K562 (cell line): ENCODE data around the gene GPRIN2. TPM values are rescaled to one million over a fixed set of nuclear protein-coding genes. Genes with fewer than 3 reads are reported as not detected.

Experiments
- ATAC-seq: fragments of 200-7000 bp; cut with Tn5 transposase; 3 replicates; pipeline ENCODE4 v1.9.1; 2020; ENCODE audit warnings: moderate library complexity
- BruUV-seq: library from RNA; stranded (reverse); fragments of 400-500 nt; replicated peaks from 2 replicates; lab custom pipeline; 2021; lab: Mats Ljungman, UMichigan
- CTCF ChIA-PET: fragments of 300-600 bp; formaldehyde crosslinking; extraction: SDS; loops from one replicate; lab custom pipeline; 2021; ENCODE audit warnings: low intra/inter-chr PET ratio; lab: Yijun Ruan, JAX
- POLR2A ChIA-PET: fragments of 300-600, 350-650 bp; sonication (Branson Sonifier 250); formaldehyde crosslinking; extraction: SDS; loops from one replicate; lab custom pipeline; 2021; ENCODE audit warnings: antibody characterized with exemption, inconsistent platforms; lab: Yijun Ruan, JAX
- DNase-seq, 4 experiments: peaks; one replicate each; pipeline versions ENCODE4 v3.0.0 to v3.0.0-alpha.2; 2011 to 2018; ENCODE audit warnings: low spot score in 3 of 4, mixed read lengths in 3 of 4; ENCODE audit errors: extremely low read depth in 1 of 4
- FAIRE-seq: peaks from 2 replicates; lab custom pipeline; 2011; peaks lifted over from hg19 to GRCh38; lab: Jason Lieb, UNC
- H2AFZ ChIP-seq: 2 replicates; pipeline ENCODE4 v1.6.0; 2011; ENCODE audit warnings: low read depth, low read length, control low read depth, inconsistent platforms
- H3K27ac ChIP-seq: fragments of 200-600 bp; 3 replicates; pipeline ENCODE4 v1.8.0; 2011; ENCODE audit warnings: low read depth, mild to moderate bottlenecking, control low read depth, inconsistent platforms, low read length, moderate library complexity, mixed read lengths; ENCODE audit errors: extremely low read depth
- H3K27me3 ChIP-seq, 2 experiments: fragments of 300-600 bp in 1 of 2; 2 replicates in 1 of 2; 3 replicates in 1 of 2; pipeline versions ENCODE4 v1.6.0 to v1.8.0; 2011; ENCODE audit warnings: inconsistent platforms in 2 of 2, low read length in 2 of 2, mild to moderate bottlenecking in 1 of 2, mixed read lengths in 1 of 2, moderate library complexity in 1 of 2; ENCODE audit not compliant: control insufficient read depth in 2 of 2, insufficient read depth in 2 of 2
- H3K36me3 ChIP-seq: fragments of 300-600 bp; 3 replicates; pipeline ENCODE4 v1.8.0; 2011; ENCODE audit warnings: mild to moderate bottlenecking, low read length, inconsistent platforms; ENCODE audit not compliant: control insufficient read depth, insufficient read depth
- H3K4me1 ChIP-seq, 2 experiments: fragments of 200-600 bp in 1 of 2; replicated peaks in 1 of 2; 2 replicates in 1 of 2; 3 replicates in 1 of 2; pipeline versions ENCODE4 v1.5.1 to v1.8.0; 2011; ENCODE audit warnings: inconsistent platforms in 2 of 2, low read length in 2 of 2, mild to moderate bottlenecking in 1 of 2, mixed read lengths in 1 of 2, moderate library complexity in 1 of 2; ENCODE audit not compliant: control insufficient read depth in 2 of 2, insufficient read depth in 2 of 2
- H3K4me2 ChIP-seq: 2 replicates; pipeline ENCODE4 v1.6.1; 2011; ENCODE audit warnings: low read length, control low read depth, inconsistent platforms, mixed read lengths; ENCODE audit not compliant: insufficient read depth
- H3K4me3 ChIP-seq: fragments of 200-600 bp; sonication (generic), shearing (Covaris generic); 2 replicates; pipeline ENCODE4 v1.5.1; 2016; ENCODE audit warnings: control low read depth, inconsistent platforms
- H3K79me2 ChIP-seq: fragments of 200-600 bp; 3 replicates; pipeline ENCODE4 v1.8.0; 2011; ENCODE audit warnings: low read length, inconsistent platforms; ENCODE audit not compliant: control insufficient read depth, insufficient read depth
- H3K9ac ChIP-seq, 2 experiments: 2 replicates each; pipeline versions ENCODE4 v1.6.0 to v1.6.1; 2011; ENCODE audit warnings: low read depth in 2 of 2, low read length in 2 of 2, control low read depth in 1 of 2, inconsistent platforms in 1 of 2, mild to moderate bottlenecking in 1 of 2, mixed read lengths in 1 of 2; ENCODE audit not compliant: insufficient read depth in 1 of 2
- H3K9me1 ChIP-seq: one replicate; pipeline ENCODE4 v1.6.0; 2011; ENCODE audit warnings: inconsistent platforms, mild to moderate bottlenecking, low read length, moderate library complexity; ENCODE audit not compliant: control insufficient read depth, insufficient read depth
- H3K9me3 ChIP-seq: replicated peaks from 2 replicates; pipeline ENCODE4 v1.5.1; 2011; ENCODE audit warnings: low read depth, low read length, inconsistent platforms; ENCODE audit not compliant: control insufficient read depth, insufficient read depth
- H4K20me1 ChIP-seq: replicated peaks from 2 replicates; pipeline ENCODE4 v1.6.1; 2011; ENCODE audit warnings: low read length, inconsistent platforms, mixed read lengths; ENCODE audit not compliant: control insufficient read depth, insufficient read depth
- CTBP1 ChIP-seq: fragments of 450-650 bp; IDR thresholded peaks from 2 replicates; pipeline ENCODE4 v1.6.1; 2016; ENCODE audit warnings: borderline replicate concordance
- MCM3 ChIP-seq: fragments of 450-650 bp; IDR thresholded peaks from 2 replicates; pipeline ENCODE4 v1.6.1; 2016
- MCM7 ChIP-seq, 2 experiments: fragments of 450-650 bp; IDR thresholded peaks; 2 replicates each; pipeline ENCODE4 v1.6.1; 2016 to 2018
- NCOA2 ChIP-seq, 2 experiments: fragments of 450-650 bp; IDR thresholded peaks; 2 replicates each; pipeline ENCODE4 v1.6.1; 2018; ENCODE audit warnings: mild to moderate bottlenecking in 2 of 2, moderate library complexity in 1 of 2; ENCODE audit not compliant: partially characterized antibody in 2 of 2
- NFE2 ChIP-seq: IDR thresholded peaks from 2 replicates; pipeline ENCODE4 v1.6.1; 2014; ENCODE audit warnings: antibody characterized with exemption, low read depth
- NFYB ChIP-seq: IDR thresholded peaks from 2 replicates; pipeline ENCODE4 v1.6.1; 2011; ENCODE audit warnings: mild to moderate bottlenecking, moderate library complexity; ENCODE audit not compliant: insufficient read length; ENCODE audit errors: extremely low read depth
- RAD21 ChIP-seq, 2 experiments: fragments of 250-450 bp in 1 of 2; fragments of 450-650 bp in 1 of 2; sonication (Bioruptor Pico) in 1 of 2; formaldehyde crosslinking in 1 of 2; IDR thresholded peaks in 1 of 2; conservative IDR thresholded peaks in 1 of 2; 2 replicates each; pipeline versions ENCODE4 v1.4.0 to v1.8.0; 2020 to 2022; ENCODE audit warnings: mild to moderate bottlenecking in 2 of 2, moderate library complexity in 1 of 2
- SIRT6 ChIP-seq: IDR thresholded peaks from one replicate; pipeline ENCODE4 v1.6.1; 2012; ENCODE audit warnings: low read depth, mild to moderate bottlenecking, control low read depth, inconsistent platforms, low read length, moderate library complexity
- SRSF3 ChIP-seq: fragments of 200-400 bp; formaldehyde crosslinking; IDR thresholded peaks from 2 replicates; pipeline ENCODE4 v1.6.1; 2016; ENCODE audit warnings: mild to moderate bottlenecking, low read length, moderate library complexity; ENCODE audit not compliant: insufficient read depth
- TEAD2 ChIP-seq: fragments of 450-650 bp; IDR thresholded peaks from 2 replicates; pipeline ENCODE4 v1.6.1; 2016; ENCODE audit warnings: missing genetic modification characterization, control low read depth, missing compliant biosample characterization
- ZBED1 ChIP-seq: IDR thresholded peaks from 2 replicates; pipeline ENCODE4 v1.6.1; 2014
- ZNF121 ChIP-seq: sonication (generic); formaldehyde crosslinking; conservative IDR thresholded peaks from 2 replicates; pipeline ENCODE4 v1.8.0; 2022; ENCODE audit warnings: missing genetic modification reagents
- ZNF311 ChIP-seq: fragments of 250-450 bp; sonication (Bioruptor Pico); IDR thresholded peaks from 2 replicates; pipeline ENCODE4 v1.4.0; 2020; ENCODE audit warnings: mild to moderate bottlenecking, moderate library complexity
- WGBS: fragments of 100-300 bp; shearing (Covaris generic); methylation state at CpG from one replicate; pipeline ENCODE4 v1.1.6; 2016; ENCODE audit warnings: low coverage, mixed read lengths; ENCODE audit not compliant: insufficient coverage; ENCODE audit errors: missing lambda C conversion rate; 5-methylcytosine and 5-hydroxymethylcytosine counted together
- in situ Hi-C: fragments of 300-500 bp; cut with MboI; formaldehyde crosslinking; loops from 4 replicates; pipeline ENCODE4 v1.15.0; 2018; ENCODE audit warnings: inconsistent platforms, mixed read lengths
- intact Hi-C: fragments of 100-400 bp; cut with micrococcal nuclease; formaldehyde crosslinking; loops from 2 replicates; pipeline ENCODE4 v1.14.2; 2022
- polyA plus RNA-seq, 8 experiments: library from polyadenylated mRNA; depleted of rRNA in 4 of 8; stranded (reverse) in 5 of 8; unstranded in 3 of 8; fragments of >200 nt; fragmentation: Nextera tagmentation in 2 of 8; fragmentation: Illumina TruSeq in 1 of 8; extraction: Ambion mirVana in 2 of 8; extraction: Trizol in 1 of 8; gene quantifications; 2 replicates each; pipeline versions ENCODE4 v1.2.1 to v1.2.3, GENCODE V29; 2011 to 2014; ENCODE audit warnings: inconsistent platforms in 1 of 8, missing spikeins in 1 of 8
- total RNA-seq, 7 experiments: library from RNA; depleted of rRNA in 6 of 7; stranded (reverse); fragments of >200 nt in 6 of 7; fragmentation: Illumina TruSeq in 2 of 7; extraction: Trizol in 2 of 7; gene quantifications; 2 replicates each; pipeline versions ENCODE4 v1.2.1 to v1.2.3, GENCODE V29; 2011 to 2021; ENCODE audit warnings: low replicate concordance in 1 of 7
- TF ChIP-seq, protein P1 (sequence below): fragments of 250-450 bp; sonication (Bioruptor Pico); IDR thresholded peaks from 2 replicates; pipeline ENCODE4 v1.8.0; 2022; ENCODE audit warnings: inconsistent platforms, mild to moderate bottlenecking, moderate library complexity, borderline replicate concordance
- TF ChIP-seq, protein P2 (sequence below): IDR thresholded peaks from 2 replicates; pipeline ENCODE4 v1.6.1; 2011; ENCODE audit not compliant: insufficient read length; ENCODE audit errors: extremely low read depth
- TF ChIP-seq, protein P3 (sequence below): fragments of 450-650 bp; formaldehyde crosslinking; IDR thresholded peaks from 2 replicates; pipeline ENCODE4 v1.4.0; 2022; ENCODE audit warnings: mild to moderate bottlenecking, moderate library complexity
- TF ChIP-seq, protein P4 (sequence below): fragments of 250-450 bp; sonication (Bioruptor Pico); IDR thresholded peaks from 2 replicates; pipeline ENCODE4 v1.8.0; 2022; ENCODE audit warnings: inconsistent platforms

GPRIN2 gene
- total and polyA plus RNA-seq, 9 of the 15 experiments (the other 6 are each of a cell fraction or from before 2014, with no cell fraction given), result not detected

DNA sequence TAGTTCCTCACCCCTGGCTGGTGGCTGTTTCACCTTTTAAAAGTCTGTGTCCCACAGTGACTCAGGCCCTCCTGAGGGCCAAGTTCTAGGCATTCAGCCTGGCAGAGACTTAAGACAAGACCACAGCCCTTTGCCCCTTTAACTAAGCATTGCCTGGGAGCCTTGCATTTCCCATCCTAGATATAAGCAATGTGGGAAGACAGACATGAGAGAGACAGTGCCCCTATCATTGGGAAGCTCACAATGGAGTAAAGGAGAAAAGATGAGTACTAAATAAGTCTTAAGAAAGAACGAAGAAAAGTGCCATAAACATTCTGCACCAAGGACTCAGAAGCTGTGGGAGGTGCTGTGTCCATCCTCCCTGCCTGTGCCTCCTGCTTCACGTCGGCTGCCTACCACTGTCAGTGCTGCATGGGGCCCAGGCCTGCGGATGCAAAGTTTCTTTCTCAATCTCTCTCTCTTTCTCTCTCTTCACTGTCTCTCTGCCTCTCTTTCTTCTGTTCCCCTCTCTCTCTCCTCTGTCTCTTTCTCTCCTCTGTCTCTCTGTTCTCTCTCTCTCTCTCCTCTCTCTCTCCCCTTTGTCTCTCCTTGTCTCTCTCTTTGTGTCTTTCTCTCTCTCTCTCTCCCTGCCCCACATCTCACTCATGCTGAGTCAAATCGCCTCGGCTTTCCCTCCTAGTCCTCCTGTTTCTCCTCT, 21.5 kb downstream of the GPRIN2 start:
- ATAC-seq (peak; percentile 57; the same call in 2 of the 3 replicates), DNase-seq (no peak), FAIRE-seq (no peak)
- no peak overlapping the region for H3K27ac ChIP-seq
- peaks cover 44 to 48% of the 10 kb centered on the region in 2 experiments for H3K27me3 ChIP-seq
- no peaks in the 10 kb centered on the region for H3K9me1 ChIP-seq
- H3K9ac ChIP-seq, result no peak overlapping the region
- no peak overlapping the region for H3K4me2 ChIP-seq
- no TSS peak for BruUV-seq
- no peaks in the 10 kb centered on the region for H3K9me3 ChIP-seq
- H3K4me3 ChIP-seq, result no peak overlapping the region
- WGBS, result 0% methylated on average over 6 of the region's 6 CpGs
- H3K36me3 ChIP-seq, result no peaks in the 10 kb centered on the region
- no peaks in the 10 kb centered on the region for H3K4me1 ChIP-seq
- H4K20me1 ChIP-seq, result 0 out of 2 replicates have a peak, but pooled peaks cover 8% of the 10 kb centered on the region
- intact Hi-C loops, result no loop called here
- ChIA-PET CTCF (no interaction called here), POLR2A (no interaction called here)
- in situ Hi-C loops, result no loop called here
- no peak overlapping the region for H2AFZ ChIP-seq
- no peaks in the 10 kb centered on the region for H3K79me2 ChIP-seq
- TF ChIP-seq SIRT6 (no peak), RAD21 (CRISPR knock-in tag; conservative IDR thresholded peaks at IDR 0.05 in 1 of 2, IDR thresholded peaks at IDR 0.05 in 1 of 2) (0 out of 4 replicates have a peak, but pooled peaks of 1 of the 2 experiments have one; percentile 3), CTBP1 (no peak), ZNF311 (CRISPR knock-in tag) (no peak), MCM3 (peak; percentile 65; the same call in 1 of the 2 replicates), NCOA2 (IDR thresholded peaks at IDR 0.05; ENCODE audit: partially characterized antibody in 2 of 2) (no peak), ZBED1 (no peak), ZNF121 (CRISPR knock-in tag) (no peak), TEAD2 (tag) (no peak), MCM7 (IDR thresholded peaks at IDR 0.05) (peak; percentile 23 to 96; a peak in 2 of 4 replicates), SRSF3 (no peak), NFE2 (no peak), NFYB (no peak)
- TF ChIP-seq, protein P1, sequence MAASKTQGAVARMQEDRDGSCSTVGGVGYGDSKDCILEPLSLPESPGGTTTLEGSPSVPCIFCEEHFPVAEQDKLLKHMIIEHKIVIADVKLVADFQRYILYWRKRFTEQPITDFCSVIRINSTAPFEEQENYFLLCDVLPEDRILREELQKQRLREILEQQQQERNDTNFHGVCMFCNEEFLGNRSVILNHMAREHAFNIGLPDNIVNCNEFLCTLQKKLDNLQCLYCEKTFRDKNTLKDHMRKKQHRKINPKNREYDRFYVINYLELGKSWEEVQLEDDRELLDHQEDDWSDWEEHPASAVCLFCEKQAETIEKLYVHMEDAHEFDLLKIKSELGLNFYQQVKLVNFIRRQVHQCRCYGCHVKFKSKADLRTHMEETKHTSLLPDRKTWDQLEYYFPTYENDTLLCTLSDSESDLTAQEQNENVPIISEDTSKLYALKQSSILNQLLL, result no peak
- TF ChIP-seq, protein P2, sequence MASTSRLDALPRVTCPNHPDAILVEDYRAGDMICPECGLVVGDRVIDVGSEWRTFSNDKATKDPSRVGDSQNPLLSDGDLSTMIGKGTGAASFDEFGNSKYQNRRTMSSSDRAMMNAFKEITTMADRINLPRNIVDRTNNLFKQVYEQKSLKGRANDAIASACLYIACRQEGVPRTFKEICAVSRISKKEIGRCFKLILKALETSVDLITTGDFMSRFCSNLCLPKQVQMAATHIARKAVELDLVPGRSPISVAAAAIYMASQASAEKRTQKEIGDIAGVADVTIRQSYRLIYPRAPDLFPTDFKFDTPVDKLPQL, result no peak
- TF ChIP-seq, protein P3, sequence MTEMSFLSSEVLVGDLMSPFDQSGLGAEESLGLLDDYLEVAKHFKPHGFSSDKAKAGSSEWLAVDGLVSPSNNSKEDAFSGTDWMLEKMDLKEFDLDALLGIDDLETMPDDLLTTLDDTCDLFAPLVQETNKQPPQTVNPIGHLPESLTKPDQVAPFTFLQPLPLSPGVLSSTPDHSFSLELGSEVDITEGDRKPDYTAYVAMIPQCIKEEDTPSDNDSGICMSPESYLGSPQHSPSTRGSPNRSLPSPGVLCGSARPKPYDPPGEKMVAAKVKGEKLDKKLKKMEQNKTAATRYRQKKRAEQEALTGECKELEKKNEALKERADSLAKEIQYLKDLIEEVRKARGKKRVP (CRISPR knock-in tag), result no peak
- TF ChIP-seq, protein P4, sequence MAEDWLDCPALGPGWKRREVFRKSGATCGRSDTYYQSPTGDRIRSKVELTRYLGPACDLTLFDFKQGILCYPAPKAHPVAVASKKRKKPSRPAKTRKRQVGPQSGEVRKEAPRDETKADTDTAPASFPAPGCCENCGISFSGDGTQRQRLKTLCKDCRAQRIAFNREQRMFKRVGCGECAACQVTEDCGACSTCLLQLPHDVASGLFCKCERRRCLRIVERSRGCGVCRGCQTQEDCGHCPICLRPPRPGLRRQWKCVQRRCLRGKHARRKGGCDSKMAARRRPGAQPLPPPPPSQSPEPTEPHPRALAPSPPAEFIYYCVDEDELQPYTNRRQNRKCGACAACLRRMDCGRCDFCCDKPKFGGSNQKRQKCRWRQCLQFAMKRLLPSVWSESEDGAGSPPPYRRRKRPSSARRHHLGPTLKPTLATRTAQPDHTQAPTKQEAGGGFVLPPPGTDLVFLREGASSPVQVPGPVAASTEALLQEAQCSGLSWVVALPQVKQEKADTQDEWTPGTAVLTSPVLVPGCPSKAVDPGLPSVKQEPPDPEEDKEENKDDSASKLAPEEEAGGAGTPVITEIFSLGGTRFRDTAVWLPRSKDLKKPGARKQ (CRISPR knock-in tag), result no peak
